ENCODE measurements around the gene KCP. TPM values are rescaled to one million over a fixed set of nuclear protein-coding genes. Genes with fewer than 3 reads are reported as not detected.

The KCP gene
- total and polyA plus RNA-seq, 2 donors (not counting 1 experiment from before 2014, with no cell fraction given) = 2.3 to 3.8 TPM

DNA sequence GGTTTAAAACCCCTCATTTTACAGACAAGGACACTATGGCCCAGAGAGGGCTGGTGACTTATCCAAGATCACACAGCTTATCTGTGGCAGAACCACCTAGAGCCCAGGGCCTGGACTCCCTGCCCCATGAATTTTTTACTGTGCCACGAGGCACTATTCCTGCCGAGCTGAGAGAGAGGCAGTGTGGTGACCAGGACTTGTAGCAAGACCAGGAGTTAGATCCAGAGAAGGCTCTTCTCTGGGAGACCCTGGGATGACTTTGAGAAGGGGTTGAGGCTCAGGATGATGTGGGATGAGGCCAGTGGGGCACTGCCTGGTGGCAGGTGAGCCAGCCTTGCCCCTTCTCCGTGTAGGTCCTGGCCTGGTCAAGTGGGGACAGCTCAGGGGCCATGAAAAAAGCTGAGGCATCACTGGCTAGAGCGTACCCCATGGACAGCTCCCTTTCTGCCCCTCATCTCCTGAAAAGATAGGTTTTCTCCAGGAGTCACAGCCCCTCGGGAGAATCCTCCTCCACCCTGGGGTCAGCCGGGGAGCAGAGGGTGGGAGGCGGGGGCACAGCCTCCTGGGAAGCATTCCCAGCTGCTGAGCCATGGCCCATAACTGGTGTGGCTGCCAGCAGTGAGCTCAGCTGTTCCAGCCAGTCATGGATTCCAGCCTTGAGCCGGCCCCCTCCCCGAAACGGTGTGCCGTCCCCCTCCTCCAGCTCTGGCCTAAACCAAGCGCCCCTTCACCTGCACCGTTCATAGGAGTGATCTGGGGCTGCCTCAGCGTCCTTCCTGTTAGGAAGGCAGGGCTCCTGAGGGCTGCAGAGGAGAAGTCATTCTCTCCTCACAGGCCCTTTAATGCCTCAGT is 74.5 kb downstream of the KCP start:
- no peaks in the 10 kb centered on the region for H3K9me3 Mint-ChIP-seq (ENCODE audit: insufficient read depth)
- Histone ChIP-seq H3K4me3 (ENCODE audit: control extremely low read depth in 1 of 5, extremely low read depth in 1 of 5, insufficient read depth in 1 of 5, low read depth in 2 of 5, low read length in 4 of 5) (no peak overlapping the region), H4K20me1 (ENCODE audit: control insufficient read depth, insufficient read depth, low read length, poor library complexity, severe bottlenecking) (no peaks in the 10 kb centered on the region), H3K27ac (ENCODE audit: low read length in 2 of 2) (no peak overlapping the region), H3K27me3 (replicated peaks in 1 of 4; ENCODE audit: control extremely low read depth in 1 of 4, control insufficient read depth in 3 of 4, insufficient read depth in 4 of 4, low read length in 3 of 4) (peaks cover 0 to 18% (median 5%) of the 10 kb centered on the region in 4 experiments), H2AFZ (ENCODE audit: insufficient read depth, low read depth, low read length, poor library complexity, severe bottlenecking) (no peak overlapping the region), H3K9ac (ENCODE audit: low read length) (no peak overlapping the region), H3K9me3 (ENCODE audit: control extremely low read depth in 1 of 3, control insufficient read depth in 2 of 3, insufficient read depth in 1 of 3, low read length in 2 of 3) (peaks cover 0 to 3% (median 0%) of the 10 kb centered on the region in 3 donors), H3K36me3 (replicated peaks in 1 of 2; ENCODE audit: control extremely low read depth in 1 of 2, control insufficient read depth in 1 of 2, extremely low read depth in 1 of 2, insufficient read depth in 2 of 2, low read length in 1 of 2) (no peaks in the 10 kb centered on the region), H3K4me1 (ENCODE audit: control insufficient read depth in 2 of 2, insufficient read depth in 2 of 2, low read length in 2 of 2) (peaks cover 14 to 18% of the 10 kb centered on the region in 2 donors), H3K79me2 (ENCODE audit: control insufficient read depth, insufficient read depth, low read length) (no peaks in the 10 kb centered on the region), H3K4me2 (replicated peaks; ENCODE audit: low read depth, low read length, poor library complexity, severe bottlenecking) (no peak overlapping the region)
- intact Hi-C loops (cut with micrococcal nuclease) = no loop called here
- no peak overlapping the region for H3K4me3 Mint-ChIP-seq
- ChIA-PET POLR2A (interaction anchor here (0.6 kb wide), 1 partner anchor 239 kb away, joined by 4 read pairs; no protein-coding TSS in a partner anchor), CTCF (interaction anchor here (1.5 kb wide), 2 partner anchors 27 to 48 kb away, joined by 4 read pairs; partner anchors contain the start of gene ATP6V1F)
- ATAC-seq (ENCODE audit: low read depth) = no peak
- H3K27me3 Mint-ChIP-seq = peaks cover 8% of the 10 kb centered on the region
- no peak overlapping the region for H3K27ac Mint-ChIP-seq
- WGBS (ENCODE audit: insufficient coverage) = 86% methylated on average over 10 of the region's 14 CpGs
- DNase-seq = no peak
- TF ChIP-seq, protein P1, sequence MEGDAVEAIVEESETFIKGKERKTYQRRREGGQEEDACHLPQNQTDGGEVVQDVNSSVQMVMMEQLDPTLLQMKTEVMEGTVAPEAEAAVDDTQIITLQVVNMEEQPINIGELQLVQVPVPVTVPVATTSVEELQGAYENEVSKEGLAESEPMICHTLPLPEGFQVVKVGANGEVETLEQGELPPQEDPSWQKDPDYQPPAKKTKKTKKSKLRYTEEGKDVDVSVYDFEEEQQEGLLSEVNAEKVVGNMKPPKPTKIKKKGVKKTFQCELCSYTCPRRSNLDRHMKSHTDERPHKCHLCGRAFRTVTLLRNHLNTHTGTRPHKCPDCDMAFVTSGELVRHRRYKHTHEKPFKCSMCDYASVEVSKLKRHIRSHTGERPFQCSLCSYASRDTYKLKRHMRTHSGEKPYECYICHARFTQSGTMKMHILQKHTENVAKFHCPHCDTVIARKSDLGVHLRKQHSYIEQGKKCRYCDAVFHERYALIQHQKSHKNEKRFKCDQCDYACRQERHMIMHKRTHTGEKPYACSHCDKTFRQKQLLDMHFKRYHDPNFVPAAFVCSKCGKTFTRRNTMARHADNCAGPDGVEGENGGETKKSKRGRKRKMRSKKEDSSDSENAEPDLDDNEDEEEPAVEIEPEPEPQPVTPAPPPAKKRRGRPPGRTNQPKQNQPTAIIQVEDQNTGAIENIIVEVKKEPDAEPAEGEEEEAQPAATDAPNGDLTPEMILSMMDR (IDR thresholded peaks at IDR 0.05) = no peak
- TF ChIP-seq EZH2 (IDR thresholded peaks at IDR 0.05; ENCODE audit: borderline replicate concordance, insufficient read depth, low read depth, low read length, poor library complexity, severe bottlenecking) = no peak
- peaks cover 7% of the 10 kb centered on the region for H3K4me1 Mint-ChIP-seq

DNA sequence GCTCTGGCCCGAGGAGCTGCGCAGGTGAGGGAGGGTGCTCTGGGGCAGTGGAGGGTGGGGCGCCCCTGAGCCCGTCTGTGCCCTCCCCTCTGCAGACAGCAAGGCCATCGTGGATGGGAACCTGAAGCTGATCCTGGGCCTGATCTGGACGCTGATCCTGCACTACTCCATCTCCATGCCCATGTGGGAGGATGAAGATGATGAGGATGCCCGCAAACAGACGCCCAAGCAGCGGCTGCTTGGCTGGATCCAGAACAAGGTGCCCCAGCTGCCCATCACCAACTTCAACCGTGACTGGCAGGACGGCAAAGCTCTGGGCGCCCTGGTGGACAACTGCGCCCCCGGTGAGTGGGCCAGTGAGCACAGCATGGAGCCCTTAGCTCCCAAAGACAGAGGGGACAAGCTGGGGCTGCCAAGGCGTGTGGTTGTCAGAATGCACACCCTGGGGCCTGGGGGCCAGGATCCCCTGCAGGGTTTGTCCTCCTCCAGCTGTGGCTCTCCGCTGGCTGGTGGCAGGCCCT is 75.2 kb downstream of the KCP start:
- Histone ChIP-seq H3K9ac (ENCODE audit: low read length) (no peak overlapping the region), H3K27ac (ENCODE audit: low read length in 2 of 2) (no peak overlapping the region), H4K20me1 (ENCODE audit: control insufficient read depth, insufficient read depth, low read length, poor library complexity, severe bottlenecking) (no peaks in the 10 kb centered on the region), H3K4me3 (ENCODE audit: control extremely low read depth in 1 of 5, extremely low read depth in 1 of 5, insufficient read depth in 1 of 5, low read depth in 2 of 5, low read length in 4 of 5) (no peak overlapping the region), H3K36me3 (replicated peaks in 1 of 2; ENCODE audit: control extremely low read depth in 1 of 2, control insufficient read depth in 1 of 2, extremely low read depth in 1 of 2, insufficient read depth in 2 of 2, low read length in 1 of 2) (no peaks in the 10 kb centered on the region), H3K79me2 (ENCODE audit: control insufficient read depth, insufficient read depth, low read length) (no peaks in the 10 kb centered on the region), H3K27me3 (replicated peaks in 1 of 4; ENCODE audit: control extremely low read depth in 1 of 4, control insufficient read depth in 3 of 4, insufficient read depth in 4 of 4, low read length in 3 of 4) (peaks cover 0 to 24% (median 7%) of the 10 kb centered on the region in 4 experiments), H3K4me2 (replicated peaks; ENCODE audit: low read depth, low read length, poor library complexity, severe bottlenecking) (no peak overlapping the region), H3K9me3 (ENCODE audit: control extremely low read depth in 1 of 3, control insufficient read depth in 2 of 3, insufficient read depth in 1 of 3, low read length in 2 of 3) (peaks cover 0 to 3% (median 0%) of the 10 kb centered on the region in 3 donors), H2AFZ (ENCODE audit: insufficient read depth, low read depth, low read length, poor library complexity, severe bottlenecking) (no peak overlapping the region), H3K4me1 (ENCODE audit: control insufficient read depth in 2 of 2, insufficient read depth in 2 of 2, low read length in 2 of 2) (peaks cover 20 to 21% of the 10 kb centered on the region in 2 donors)
- WGBS (ENCODE audit: insufficient coverage) = 92% methylated on average over 14 of the region's 16 CpGs
- Mint-ChIP-seq H3K4me3 (no peak overlapping the region), H3K9me3 (ENCODE audit: insufficient read depth) (no peaks in the 10 kb centered on the region), H3K4me1 (peaks cover 13% of the 10 kb centered on the region), H3K27me3 (peaks cover 14% of the 10 kb centered on the region), H3K27ac (no peak overlapping the region)
- intact Hi-C loops (cut with micrococcal nuclease) = no loop called here
- ChIA-PET CTCF (interaction anchor here (1.5 kb wide), 2 partner anchors 28 to 48 kb away, joined by 4 read pairs; partner anchors contain the start of gene ATP6V1F), POLR2A (no interaction called here)
- DNase-seq (no peak), ATAC-seq (ENCODE audit: low read depth) (no peak)
- TF ChIP-seq EZH2 (IDR thresholded peaks at IDR 0.05; ENCODE audit: borderline replicate concordance, insufficient read depth, low read depth, low read length, poor library complexity, severe bottlenecking) = no peak
- TF ChIP-seq, protein P1 (IDR thresholded peaks at IDR 0.05) = no peak
